Thyroid gland (tissue), 4 donors: ENCODE measurements around the gene CELF4.

Source experiments
- POLR2A ChIP-seq, 2 donors: fragments of 450-650 bp; IDR thresholded peaks; one replicate each; pipeline ENCODE4 v1.6.1; 2017; ENCODE audit warnings: antibody characterized with exemption in 2 of 2, mild to moderate bottlenecking in 2 of 2, moderate library complexity in 1 of 2
- TF ChIP-seq, protein P1 (sequence below), 6 experiments: fragments of 200-600 bp in 3 of 6; fragments of 450-650 bp in 3 of 6; sonication (generic) in 3 of 6; IDR thresholded peaks; one replicate each; pipeline ENCODE4 v1.5.1; 2016 to 2019; ENCODE audit warnings: antibody characterized with exemption in 6 of 6, mild to moderate bottlenecking in 2 of 6, inconsistent platforms in 1 of 6, moderate library complexity in 1 of 6

- no peak for TF ChIP-seq POLR2A (IDR thresholded peaks at IDR 0.05)
- TF ChIP-seq, protein P1, sequence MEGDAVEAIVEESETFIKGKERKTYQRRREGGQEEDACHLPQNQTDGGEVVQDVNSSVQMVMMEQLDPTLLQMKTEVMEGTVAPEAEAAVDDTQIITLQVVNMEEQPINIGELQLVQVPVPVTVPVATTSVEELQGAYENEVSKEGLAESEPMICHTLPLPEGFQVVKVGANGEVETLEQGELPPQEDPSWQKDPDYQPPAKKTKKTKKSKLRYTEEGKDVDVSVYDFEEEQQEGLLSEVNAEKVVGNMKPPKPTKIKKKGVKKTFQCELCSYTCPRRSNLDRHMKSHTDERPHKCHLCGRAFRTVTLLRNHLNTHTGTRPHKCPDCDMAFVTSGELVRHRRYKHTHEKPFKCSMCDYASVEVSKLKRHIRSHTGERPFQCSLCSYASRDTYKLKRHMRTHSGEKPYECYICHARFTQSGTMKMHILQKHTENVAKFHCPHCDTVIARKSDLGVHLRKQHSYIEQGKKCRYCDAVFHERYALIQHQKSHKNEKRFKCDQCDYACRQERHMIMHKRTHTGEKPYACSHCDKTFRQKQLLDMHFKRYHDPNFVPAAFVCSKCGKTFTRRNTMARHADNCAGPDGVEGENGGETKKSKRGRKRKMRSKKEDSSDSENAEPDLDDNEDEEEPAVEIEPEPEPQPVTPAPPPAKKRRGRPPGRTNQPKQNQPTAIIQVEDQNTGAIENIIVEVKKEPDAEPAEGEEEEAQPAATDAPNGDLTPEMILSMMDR (IDR thresholded peaks at IDR 0.05): no peak
Observed at GRCh38 chr18:37320317-37320716, 245.3 kb downstream of the CELF4 start.
